Cardiac muscle cell (in vitro differentiated cells and primary cell): ENCODE data around the gene CT47A1. TPM values are rescaled to one million over a fixed set of nuclear protein-coding genes. Genes with fewer than 3 reads are reported as not detected.
A peak's percentile ranks its signal among the peaks of the same experiment; 100 is the strongest.

Experiments used
- DNase-seq, 2 donors: peaks; one replicate each; pipeline versions ENCODE4 v3.0.0 to v3.0.0-alpha.2; 2010 to 2017; ENCODE audit warnings: low read depth in 1 of 2, low spot score in 1 of 2
- H3K27ac ChIP-seq: fragments of 200-600 bp; sonication (generic); 2 replicates; pipeline ENCODE4 v1.5.1; 2016
- H3K27me3 ChIP-seq: fragments of 200-600 bp; sonication (generic); 2 replicates; pipeline ENCODE4 v1.6.0; 2016; ENCODE audit warnings: control low read depth
- H3K36me3 ChIP-seq: fragments of 200-600 bp; sonication (generic); 2 replicates; pipeline ENCODE4 v1.5.1; 2016; ENCODE audit warnings: control low read depth
- H3K4me1 ChIP-seq: fragments of 200-600 bp; sonication (generic); 2 replicates; pipeline ENCODE4 v1.8.1; 2017; ENCODE audit warnings: low read depth, mild to moderate bottlenecking, mixed run types
- H3K4me3 ChIP-seq: fragments of 200-600 bp; sonication (generic); 2 replicates; pipeline ENCODE4 v1.5.1; 2016; ENCODE audit warnings: mild to moderate bottlenecking
- H3K9me3 ChIP-seq: fragments of 200-600 bp; sonication (generic); 2 replicates; pipeline ENCODE4 v1.5.1; 2017; ENCODE audit warnings: low read depth, mild to moderate bottlenecking, control low read depth
- polyA plus RNA-seq: library from polyadenylated mRNA; unstranded; fragments of >200 nt; fragmentation: Nextera tagmentation; extraction: Ambion mirVana; gene quantifications from 2 replicates; pipeline ENCODE4 v1.2.1, GENCODE V29; 2016
- total RNA-seq: library from RNA; depleted of rRNA; stranded (reverse); fragments of >200 nt; gene quantifications from 2 replicates; pipeline ENCODE4 v1.2.3, GENCODE V29; 2016
- TF ChIP-seq, protein P1 (sequence below): IDR thresholded peaks from 2 replicates; pipeline ENCODE4 v1.5.1; 2012; ENCODE audit warnings: low read depth, mild to moderate bottlenecking, low read length

CT47A1 gene
- total and polyA plus RNA-seq, 2 experiments from 2014 or later, result not detected

DNA sequence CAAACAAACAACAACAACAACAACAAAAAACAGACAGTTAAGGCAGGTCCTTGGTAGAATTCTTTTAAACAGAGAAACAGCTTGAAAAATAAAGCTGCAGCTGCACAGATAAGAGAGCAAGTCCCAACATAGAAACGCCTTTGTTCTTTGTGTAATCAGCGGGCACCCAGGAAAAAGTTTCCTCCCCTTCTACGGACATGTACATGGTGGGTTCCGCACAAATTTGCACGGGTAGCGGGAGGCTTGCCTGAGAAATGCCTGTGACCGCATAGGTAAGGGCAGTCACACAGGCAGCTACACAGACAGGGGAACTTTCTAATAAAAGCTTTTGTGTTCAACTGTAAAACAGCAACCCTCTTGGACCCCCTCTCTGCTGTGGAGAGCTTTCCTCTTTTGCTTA is 25.7 kb upstream of the CT47A1 start:
- Histone ChIP-seq H3K36me3 (no peaks in the 10 kb centered on the region), H3K4me1 (no peaks in the 10 kb centered on the region), H3K27ac (no peak overlapping the region), H3K4me3 (no peak overlapping the region), H3K27me3 (no peaks in the 10 kb centered on the region), H3K9me3 (no peaks in the 10 kb centered on the region)
- DNase-seq, result no peak
- TF ChIP-seq, protein P1, sequence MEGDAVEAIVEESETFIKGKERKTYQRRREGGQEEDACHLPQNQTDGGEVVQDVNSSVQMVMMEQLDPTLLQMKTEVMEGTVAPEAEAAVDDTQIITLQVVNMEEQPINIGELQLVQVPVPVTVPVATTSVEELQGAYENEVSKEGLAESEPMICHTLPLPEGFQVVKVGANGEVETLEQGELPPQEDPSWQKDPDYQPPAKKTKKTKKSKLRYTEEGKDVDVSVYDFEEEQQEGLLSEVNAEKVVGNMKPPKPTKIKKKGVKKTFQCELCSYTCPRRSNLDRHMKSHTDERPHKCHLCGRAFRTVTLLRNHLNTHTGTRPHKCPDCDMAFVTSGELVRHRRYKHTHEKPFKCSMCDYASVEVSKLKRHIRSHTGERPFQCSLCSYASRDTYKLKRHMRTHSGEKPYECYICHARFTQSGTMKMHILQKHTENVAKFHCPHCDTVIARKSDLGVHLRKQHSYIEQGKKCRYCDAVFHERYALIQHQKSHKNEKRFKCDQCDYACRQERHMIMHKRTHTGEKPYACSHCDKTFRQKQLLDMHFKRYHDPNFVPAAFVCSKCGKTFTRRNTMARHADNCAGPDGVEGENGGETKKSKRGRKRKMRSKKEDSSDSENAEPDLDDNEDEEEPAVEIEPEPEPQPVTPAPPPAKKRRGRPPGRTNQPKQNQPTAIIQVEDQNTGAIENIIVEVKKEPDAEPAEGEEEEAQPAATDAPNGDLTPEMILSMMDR, result no peak

DNA sequence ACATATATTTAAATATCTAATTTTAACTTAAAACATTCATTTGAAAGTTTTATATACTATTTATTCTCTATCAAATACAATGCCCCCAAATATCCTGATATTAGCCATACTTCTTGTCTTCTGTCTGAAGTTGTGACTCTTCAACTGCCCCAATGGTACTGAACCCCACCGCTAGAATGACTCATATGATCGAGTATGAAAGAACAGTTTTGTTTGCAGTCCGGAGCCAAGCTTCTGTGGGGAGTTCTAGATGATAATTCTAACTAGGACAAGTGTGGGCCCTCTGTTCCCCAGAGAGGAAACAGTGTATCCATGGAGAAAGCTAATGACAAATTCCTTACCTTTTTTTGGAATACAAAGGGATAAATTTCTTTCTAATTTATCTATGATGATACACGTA is 24.7 kb upstream of the CT47A1 start:
- H3K4me1 ChIP-seq, result no peaks in the 10 kb centered on the region
- TF ChIP-seq, protein P1, result no peak
- H3K4me3 ChIP-seq, result no peak overlapping the region
- peak in 1 of 2 donors; percentile 46 for DNase-seq
- no peaks in the 10 kb centered on the region for H3K36me3 ChIP-seq
- no peaks in the 10 kb centered on the region for H3K27me3 ChIP-seq
- H3K9me3 ChIP-seq, result no peaks in the 10 kb centered on the region
- H3K27ac ChIP-seq, result no peak overlapping the region

DNA sequence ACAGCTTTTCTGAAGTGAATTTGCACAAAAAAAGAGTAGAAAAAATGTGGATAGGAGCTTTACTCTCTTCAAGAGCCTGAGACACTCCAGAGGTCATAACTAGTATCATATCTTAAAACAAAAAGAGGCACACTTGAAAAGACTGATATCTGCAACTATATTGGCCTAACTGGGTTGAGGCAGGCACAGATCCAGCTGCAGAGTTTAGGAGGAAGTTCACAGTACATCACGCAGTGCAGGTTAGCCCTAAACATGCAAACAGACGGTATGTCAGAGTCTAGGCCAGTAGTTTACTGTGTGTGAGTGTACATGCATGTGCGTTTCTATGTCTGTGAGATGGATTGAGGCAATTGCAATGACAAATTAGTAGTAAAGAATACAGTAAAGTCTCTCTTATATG is 24.2 kb upstream of the CT47A1 start:
- DNase-seq, result no peak
- Histone ChIP-seq H3K9me3 (no peaks in the 10 kb centered on the region), H3K4me1 (no peaks in the 10 kb centered on the region), H3K36me3 (no peaks in the 10 kb centered on the region), H3K27me3 (no peaks in the 10 kb centered on the region), H3K4me3 (no peak overlapping the region), H3K27ac (no peak overlapping the region)
- TF ChIP-seq, protein P1, result no peak

DNA sequence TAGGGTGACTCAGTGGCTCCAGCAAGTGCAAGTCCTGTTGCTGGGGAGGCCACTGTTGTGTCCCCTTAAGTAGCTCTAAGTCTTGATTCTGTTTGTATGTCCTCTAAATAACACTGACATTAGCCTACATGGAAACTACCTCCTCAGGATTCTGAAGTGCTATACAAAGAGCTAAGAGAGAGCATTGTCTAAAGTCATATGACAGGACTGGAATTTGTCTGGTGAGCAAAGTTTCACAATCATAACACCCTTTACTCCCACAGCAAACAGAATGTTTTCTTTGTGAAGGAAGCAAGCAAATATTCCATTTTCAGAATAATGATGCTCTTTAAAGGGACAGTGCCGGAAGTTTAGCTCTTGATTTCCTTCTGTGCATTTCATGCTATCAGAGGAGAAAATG is 23.4 kb upstream of the CT47A1 start:
- Histone ChIP-seq H3K27me3 (no peaks in the 10 kb centered on the region), H3K4me3 (no peak overlapping the region), H3K36me3 (no peaks in the 10 kb centered on the region), H3K9me3 (no peaks in the 10 kb centered on the region), H3K27ac (no peak overlapping the region), H3K4me1 (no peaks in the 10 kb centered on the region)
- TF ChIP-seq, protein P1, result no peak
- DNase-seq, result peak in 1 of 2 donors; percentile 77

DNA sequence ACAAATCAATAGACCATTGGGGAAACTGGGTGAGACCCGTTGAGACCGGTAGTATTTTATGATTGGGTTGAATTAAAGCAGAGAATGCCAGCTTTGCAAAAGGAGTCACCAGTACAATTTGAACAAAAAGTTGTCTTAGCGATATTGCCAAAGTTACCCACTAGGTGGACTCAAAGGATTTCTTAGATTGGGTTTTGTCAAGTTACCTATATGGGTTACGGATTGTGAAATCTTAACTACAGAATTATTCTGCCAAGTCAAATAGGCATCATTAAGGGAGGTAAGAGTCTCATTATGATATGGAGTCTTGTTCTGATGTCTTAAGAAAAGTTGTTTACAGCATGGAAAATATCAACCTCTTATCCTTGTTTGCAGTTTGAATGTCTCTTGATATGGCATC is 15.0 kb upstream of the CT47A1 start:
- Histone ChIP-seq H3K4me3 (no peak overlapping the region), H3K36me3 (no peaks in the 10 kb centered on the region)

More for the DNA sequence above, 15.0 kb upstream of the CT47A1 start:
- Histone ChIP-seq H3K27me3 (no peaks in the 10 kb centered on the region), H3K9me3 (peaks cover 3% of the 10 kb centered on the region), H3K27ac (no peak overlapping the region), H3K4me1 (no peaks in the 10 kb centered on the region)
- peak in 1 of 2 donors; percentile 59 for DNase-seq
- TF ChIP-seq, protein P1, result peak; percentile 36
